ENCODE data around the gene PRUNE2. TPM values are rescaled to one million over a fixed set of nuclear protein-coding genes. Genes with fewer than 3 reads are reported as not detected.

The PRUNE2 gene
- total and polyA plus RNA-seq, 2 of the 8 experiments (the other 6 are each of a cell fraction or from before 2014, with no cell fraction given): 5.5 to 13.3 TPM

DNA sequence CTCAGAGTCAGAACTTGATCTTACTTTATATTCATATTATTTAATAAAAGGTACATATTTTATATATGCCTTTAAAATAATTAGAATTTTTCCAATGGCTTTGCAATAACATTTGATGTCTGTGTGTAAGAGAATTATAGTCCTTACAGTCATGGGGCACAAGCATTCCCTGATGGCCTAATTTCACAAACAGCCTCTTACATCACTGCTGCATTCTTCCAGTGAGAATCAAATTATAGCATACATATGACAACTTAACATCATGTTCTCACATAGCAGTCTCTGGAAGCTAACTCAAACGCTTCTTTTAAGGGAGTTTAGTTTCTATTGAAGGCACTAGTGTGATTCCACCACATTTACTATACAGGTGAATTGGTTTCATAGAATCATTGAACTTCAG, 15.3 kb upstream of the PRUNE2 start:
- no peak overlapping the region for H2AFZ ChIP-seq (ENCODE audit: low read length)
- no peak overlapping the region for H2AK5ac ChIP-seq (ENCODE audit: low read depth, low read length)
- H3K23ac ChIP-seq (ENCODE audit: insufficient read length): no peak overlapping the region
- H2BK20ac ChIP-seq (ENCODE audit: low read length): no peak overlapping the region
- H4K5ac ChIP-seq (ENCODE audit: insufficient read length, low read depth, low read length): no peak overlapping the region
- H3K4me3 ChIP-seq (ENCODE audit: extremely low read depth in 1 of 4, insufficient read depth in 2 of 4, low read depth in 3 of 4, low read length in 4 of 4): no peak overlapping the region
- H3K14ac ChIP-seq (ENCODE audit: insufficient read length): no peak overlapping the region
- no peak overlapping the region for H3K18ac ChIP-seq (ENCODE audit: extremely low read depth, low read length)
- H2BK120ac ChIP-seq (replicated peaks; ENCODE audit: low read depth, low read length): no peak overlapping the region
- H3K9me3 ChIP-seq (ENCODE audit: insufficient read depth in 2 of 2, low read depth in 1 of 2, low read length in 1 of 2): peaks cover 0 to 3% of the 10 kb centered on the region in 2 experiments; a peak in 1 of 4 replicates
- no peak overlapping the region for H3K9ac ChIP-seq (replicated peaks in 1 of 4; ENCODE audit: extremely low read depth in 1 of 4, low read depth in 3 of 4, low read length in 3 of 4)
- H3K4me1 ChIP-seq (replicated peaks in 1 of 4; ENCODE audit: control insufficient read depth in 3 of 4, insufficient read depth in 4 of 4, low read length in 3 of 4): 0 out of 7 replicates have a peak, but pooled peaks cover 0 to 2% (median 0%) of the 10 kb centered on the region in 4 experiments
- no peak overlapping the region for H3K4ac ChIP-seq (replicated peaks; ENCODE audit: insufficient read length, low read depth, low read length)
- H3K79me1 ChIP-seq (ENCODE audit: low read depth, low read length): no peaks in the 10 kb centered on the region
- H2BK5ac ChIP-seq (ENCODE audit: low read depth, low read length): no peak overlapping the region
- CTCF ChIA-PET (ENCODE audit: partially characterized antibody): interaction anchor here (0.8 to 1.2 kb wide), 2 partner anchors 11 to 47 kb away, joined by 4 to 6 read pairs; no protein-coding TSS in a partner anchor
- H4K91ac ChIP-seq (replicated peaks; ENCODE audit: insufficient read length, low read length): no peak overlapping the region
- H4K20me1 ChIP-seq (replicated peaks in 1 of 2; ENCODE audit: control insufficient read depth in 1 of 2, insufficient read depth in 2 of 2, low read length in 2 of 2): no peaks in the 10 kb centered on the region
- H2BK15ac ChIP-seq (ENCODE audit: low read length): no peak overlapping the region
- 86% methylated on average over 1 of the region's 1 CpG; no CpG with 5 or more reads in 1 of the 2 experiments for WGBS, 2 experiments (ENCODE audit: extremely low coverage in 1 of 2, insufficient coverage in 1 of 2, insufficient read length in 1 of 2, insufficient replicate concordance in 2 of 2, low coverage in 1 of 2, low lambda C conversion rate in 2 of 2, missing lambda C conversion rate in 1 of 2)
- H4K8ac ChIP-seq (ENCODE audit: extremely low read depth, insufficient read depth, low read length): no peak overlapping the region
- no peak overlapping the region for H3K4me2 ChIP-seq (ENCODE audit: insufficient read depth in 1 of 2, low read depth in 2 of 2, low read length in 2 of 2)
- no peak for FAIRE-seq
- H3K36me3 ChIP-seq (ENCODE audit: control insufficient read depth in 2 of 4, insufficient read depth in 4 of 4, low read length in 3 of 4): no peaks in the 10 kb centered on the region; a peak in 1 of 8 replicates
- no peak overlapping the region for H3K27ac ChIP-seq (ENCODE audit: low read depth, low read length)
- H3K23me2 ChIP-seq (ENCODE audit: low read depth, low read length): no peaks in the 10 kb centered on the region
- H3K79me2 ChIP-seq (ENCODE audit: control insufficient read depth in 1 of 2, insufficient read depth in 2 of 2, low read length in 2 of 2): no peaks in the 10 kb centered on the region
- H3K27me3 ChIP-seq (replicated peaks in 1 of 4; ENCODE audit: control insufficient read depth in 3 of 4, extremely low read depth in 1 of 4, insufficient read depth in 3 of 4, low read length in 3 of 4): no peaks in the 10 kb centered on the region
- POLR2A ChIA-PET (ENCODE audit: partially characterized antibody): interaction anchor here (0.6 kb wide), 1 partner anchor 17 kb away, joined by 3 read pairs; no protein-coding TSS in a partner anchor
- H2BK12ac ChIP-seq (ENCODE audit: low read depth, low read length): no peak overlapping the region
- DNase-seq (ENCODE audit: low read depth in 1 of 2, low spot score in 2 of 2): no peak
- H3K56ac ChIP-seq (replicated peaks; ENCODE audit: insufficient read length, low read depth, low read length): no peak overlapping the region
- TF ChIP-seq POLR2A (IDR thresholded peaks at IDR 0.05; ENCODE audit: control extremely low read depth in 1 of 2, low read depth in 2 of 2, low read length in 2 of 2): no peak
- no peak for TF ChIP-seq RBBP5 (IDR thresholded peaks at IDR 0.05; ENCODE audit: borderline replicate concordance, low read depth, low read length)
- no peak for TF ChIP-seq POU5F1 (IDR thresholded peaks at IDR 0.05; ENCODE audit: low read depth, low read length)
- TF ChIP-seq KDM5A (IDR thresholded peaks at IDR 0.05; ENCODE audit: low read length): no peak
- no peak for TF ChIP-seq SRF (IDR thresholded peaks at IDR 0.05; ENCODE audit: low read depth, low read length)
- no peak for TF ChIP-seq EZH2 (IDR thresholded peaks at IDR 0.05; ENCODE audit: low read depth, low read length, severe bottlenecking)

Data from H1 (cell line).